HT1080 (cell line): ENCODE measurements around the gene SH2D1B. TPM values are rescaled to one million over a fixed set of nuclear protein-coding genes. Genes with fewer than 3 reads are reported as not detected.
"Not testable (repeated sequence)": the region's sequence is repeated elsewhere in the genome, so short reads cannot be mapped to it uniquely, and the experiment has no call there.

Experiments
- DNase-seq: peaks from one replicate; pipeline ENCODE4 v3.0.0-alpha.2; 2015; ENCODE audit warnings: low read depth
- total RNA-seq: library from RNA; depleted of rRNA; stranded (reverse); fragments of >200 nt; shearing (Covaris generic); gene quantifications from 2 replicates; pipeline ENCODE4 v1.2.3, GENCODE V29; 2014; rRNA removed

SH2D1B gene
- total RNA-seq, 1 experiment from 2014 or later: 0.40 TPM

GRCh38 chr1:162365284-162366020 is 46.5 kb downstream of the SH2D1B start:
- no peak for DNase-seq

DNA sequence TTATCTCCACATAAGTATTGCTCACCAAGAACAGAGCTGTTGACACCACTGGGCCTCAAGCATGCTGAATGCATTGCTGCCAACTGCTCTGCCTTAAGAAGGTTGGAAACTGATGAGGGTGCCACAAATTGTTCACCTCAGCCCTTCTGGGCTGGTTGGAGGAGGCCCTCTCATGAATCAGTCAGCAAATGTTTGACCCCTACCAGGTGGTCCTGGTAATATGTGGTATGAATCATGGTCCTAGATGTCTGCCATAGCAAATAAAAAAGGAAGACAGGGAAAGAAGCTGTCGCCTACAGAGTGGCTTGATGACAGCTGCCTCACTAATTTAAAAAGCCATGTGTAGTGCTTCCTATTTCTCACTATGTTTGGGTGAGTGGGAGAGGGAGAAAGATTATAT is 47.4 kb downstream of the SH2D1B start:
- peak; percentile 33 for DNase-seq

GRCh38 chr1:162363823-162364222 is 48.1 kb downstream of the SH2D1B start:
- DNase-seq: no peak

GRCh38 chr1:162361349-162361748 is 50.6 kb downstream of the SH2D1B start:
- no peak for DNase-seq

GRCh38 chr1:162360874-162361260 is 51.1 kb downstream of the SH2D1B start:
- no peak for DNase-seq

GRCh38 chr1:162360237-162360873 is 51.6 kb downstream of the SH2D1B start:
- no peak for DNase-seq

DNA sequence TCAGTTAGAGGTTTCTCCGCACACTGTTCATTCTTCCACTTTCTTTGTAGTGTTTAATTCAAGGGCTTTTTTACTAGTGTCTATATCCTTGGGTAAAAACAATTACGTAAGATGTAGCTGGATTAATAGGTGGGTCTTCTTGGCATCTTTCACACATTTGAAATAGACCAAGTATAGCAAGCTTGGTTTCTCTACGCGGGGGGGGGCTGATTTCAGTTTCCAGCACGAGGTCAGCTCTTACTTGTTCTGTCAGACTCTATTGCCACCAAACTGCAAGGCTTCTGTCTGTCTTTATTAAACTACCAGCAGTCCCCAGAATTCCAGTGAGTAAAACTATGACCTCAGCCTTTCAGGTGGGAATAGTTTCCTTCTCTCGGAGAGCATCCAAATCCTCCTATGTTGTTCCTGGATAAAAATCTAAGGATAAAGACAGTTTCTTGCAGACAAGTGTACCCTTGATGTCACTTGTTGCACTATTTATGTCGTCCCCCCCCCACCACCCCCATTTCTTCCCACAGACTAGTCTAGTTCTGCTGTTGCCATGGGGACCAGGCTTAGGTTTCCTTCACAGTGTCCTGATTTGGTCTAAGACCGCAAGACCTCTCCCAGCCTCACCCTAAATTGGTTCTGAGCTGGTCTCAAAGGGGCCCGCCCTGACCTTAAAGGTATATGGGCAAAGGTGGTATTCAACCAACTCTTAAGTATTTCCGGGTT is 52.3 kb downstream of the SH2D1B start:
- no peak for DNase-seq

DNA sequence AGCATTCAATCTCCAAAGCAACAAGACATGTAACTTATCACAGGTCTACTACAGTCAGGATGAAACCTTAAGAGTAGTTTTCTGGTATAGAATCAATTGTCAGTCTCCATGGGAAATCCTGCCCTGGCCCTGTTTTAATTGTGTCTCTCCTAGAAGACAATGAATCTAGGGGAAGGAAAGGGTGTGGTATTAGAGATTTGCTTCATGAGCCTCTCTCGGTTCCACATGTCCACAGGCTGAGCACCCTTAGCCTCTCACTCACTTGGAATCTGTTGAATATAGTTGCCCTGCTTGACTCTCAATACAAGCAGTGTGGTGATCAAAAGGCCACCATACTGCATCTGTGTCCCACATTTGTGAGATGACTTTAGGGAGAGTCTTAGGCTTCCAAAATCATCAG is 53.0 kb downstream of the SH2D1B start:
- no peak for DNase-seq

- peak; percentile 24 for DNase-seq
These were observed 54.2 kb downstream of the SH2D1B start for GRCh38 chr1:162357681-162358266.

- DNase-seq: no peak
These were observed 58.2 kb downstream of the SH2D1B start for GRCh38 chr1:162353702-162354101.

- no peak for DNase-seq
These were observed 58.9 kb downstream of the SH2D1B start for GRCh38 chr1:162353078-162353477.

GRCh38 chr1:162351874-162352273 is 60.1 kb downstream of the SH2D1B start:
- DNase-seq: not testable (repeated sequence)

DNA sequence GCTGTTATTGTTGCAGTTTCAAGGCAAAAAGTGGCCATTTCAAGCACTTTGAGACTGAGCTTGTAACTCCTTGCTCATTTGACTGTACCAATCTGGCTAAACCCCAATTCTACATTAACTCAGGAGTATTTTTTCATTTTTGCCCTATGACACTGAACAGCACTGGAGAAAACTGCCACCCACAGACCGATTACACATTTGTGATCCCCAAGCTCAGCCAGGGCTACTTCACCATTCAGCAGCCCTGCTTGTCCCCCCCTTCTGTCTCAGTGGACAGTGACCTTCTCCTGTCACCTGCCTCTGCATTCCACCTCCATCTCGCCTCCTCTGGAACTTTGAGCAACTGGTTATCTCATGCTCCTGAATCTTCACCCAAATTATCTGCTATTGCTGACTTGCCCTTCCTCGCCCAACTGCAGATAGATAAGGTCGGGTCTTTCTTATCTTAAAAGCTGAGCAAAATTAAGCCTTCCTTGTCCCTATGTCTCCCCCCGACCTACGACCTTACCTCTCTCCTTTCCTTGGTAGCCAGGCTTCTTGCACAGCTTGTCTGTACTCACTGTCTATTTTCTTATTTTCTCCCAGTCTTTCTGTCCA is 60.6 kb downstream of the SH2D1B start:
- no peak for DNase-seq

DNA sequence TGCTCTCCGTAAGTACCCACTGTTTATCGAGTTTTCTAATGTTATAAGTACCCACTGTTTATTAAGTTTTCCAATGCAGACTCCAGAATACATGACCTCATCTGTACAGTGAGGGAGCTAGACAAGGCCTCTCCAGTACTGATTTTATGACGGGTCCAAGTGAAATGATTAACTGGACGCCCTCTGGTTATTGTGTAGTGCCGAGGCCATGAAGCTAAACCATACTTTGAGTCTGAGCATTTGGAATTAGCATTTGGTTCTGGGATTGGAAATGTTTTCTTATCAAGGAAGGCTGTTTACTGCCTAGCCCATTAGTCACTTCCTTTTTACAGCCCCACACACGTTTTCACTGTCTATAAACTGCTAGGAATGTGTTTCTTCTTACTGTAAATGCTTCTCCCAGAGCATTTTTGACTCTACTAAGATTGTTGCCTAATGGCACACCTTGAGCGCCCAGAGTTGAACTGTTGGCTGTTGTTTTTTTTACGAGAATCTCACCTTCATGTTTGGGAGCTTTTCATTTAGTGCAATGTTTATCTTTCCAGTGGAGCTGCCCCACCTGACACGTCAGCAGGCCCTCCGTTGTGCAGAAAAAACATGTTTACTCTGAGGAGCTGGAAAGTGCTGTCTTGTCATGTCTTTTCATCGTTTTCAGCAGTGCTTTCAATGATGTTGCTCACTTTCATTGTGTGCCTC is 62.2 kb downstream of the SH2D1B start:
- peak; percentile 77 for DNase-seq

- no peak for DNase-seq
These were observed 64.7 kb downstream of the SH2D1B start for GRCh38 chr1:162347281-162347680.

Other genes with a start within 250 kb of the SH2D1B start
- gene SPATA46, start 35.3 kb downstream of the SH2D1B start, total RNA-seq: not detected in 2 replicates
- gene C1orf226, start 30.4 kb downstream of the SH2D1B start, total RNA-seq: 0.84 and 1.3 TPM in 2 replicates
- gene UHMK1, start 85.7 kb upstream of the SH2D1B start, total RNA-seq: 48.4 and 58.0 TPM in 2 replicates
- 233 and 246 TPM in 2 replicates for gene UAP1, start 149.6 kb upstream of the SH2D1B start, total RNA-seq
- gene DDR2, start 220.3 kb upstream of the SH2D1B start, total RNA-seq: 29.0 and 34.4 TPM in 2 replicates